ENCODE measurements around the gene TENT5A.

DNA sequence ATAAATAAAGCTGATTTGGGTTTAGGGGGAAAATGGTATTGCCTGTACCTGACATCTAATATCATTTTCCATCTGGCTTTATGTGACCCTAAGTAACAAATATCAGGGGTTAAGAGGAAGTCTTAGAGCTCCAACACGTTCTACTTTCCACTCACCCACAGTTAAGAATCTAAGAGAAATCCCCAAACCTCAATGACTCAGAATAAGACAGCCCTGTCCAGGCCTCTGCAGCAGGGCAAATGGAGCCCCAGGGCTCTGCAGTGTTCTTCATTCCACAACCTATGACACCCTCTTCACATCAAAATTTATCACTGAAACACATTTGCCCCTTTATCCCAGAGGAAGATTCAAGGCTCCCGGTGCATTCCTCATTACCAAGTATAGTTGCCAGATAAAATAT lies 20.3 kb upstream of the TENT5A start:
- TF ChIP-seq CTCF (IDR thresholded peaks at IDR 0.05): no peak
- TF ChIP-seq POLR2A (IDR thresholded peaks at IDR 0.05): no peak
